D721Med (cell line): Measurements from ENCODE around the gene MTMR4.

ENCODE experiments used
- DNase-seq: peaks from one replicate; pipeline ENCODE4 v3.0.0; 2011; ENCODE audit warnings: low spot score; ENCODE audit not compliant: insufficient read length
- FAIRE-seq: peaks from 2 replicates; lab custom pipeline; 2011; peaks lifted over from hg19 to GRCh38; lab: Jason Lieb, UNC
- CTCF ChIP-seq: IDR thresholded peaks from 2 replicates; pipeline ENCODE4 v1.5.1; 2012; ENCODE audit warnings: mild to moderate bottlenecking, control low read depth; ENCODE audit not compliant: insufficient read depth; ENCODE audit errors: missing control alignments

The MTMR4 gene

DNA sequence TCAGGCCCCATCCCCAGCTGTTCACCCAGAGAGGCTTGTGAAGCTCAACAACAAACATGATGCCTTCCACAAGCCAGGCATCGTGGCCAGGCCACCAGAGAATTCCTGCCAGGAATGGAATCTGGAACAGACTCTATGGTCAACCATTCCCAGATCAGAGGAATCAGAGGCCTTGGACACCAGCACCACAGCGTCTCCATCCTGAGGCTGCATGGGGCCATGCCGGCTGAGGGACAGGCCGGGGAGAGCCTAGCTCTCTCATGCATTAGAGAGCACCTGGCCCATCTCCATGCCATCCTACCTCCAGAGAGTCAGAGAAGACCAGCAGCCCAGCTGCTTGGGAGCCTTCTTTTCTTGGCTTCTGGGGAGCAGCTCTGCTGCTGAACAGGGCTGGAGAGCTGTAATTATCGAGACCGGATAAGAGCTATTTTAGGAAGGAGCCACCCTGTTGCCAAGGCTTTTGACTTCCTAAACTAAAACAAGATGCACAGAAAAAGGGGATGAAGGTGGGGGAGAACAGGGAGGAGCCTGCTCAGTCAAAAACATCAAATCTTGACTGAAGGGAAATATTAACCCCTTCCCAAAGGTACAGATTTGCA lies 24.5 kb upstream of the MTMR4 start:
- no peak for FAIRE-seq
- no peak for TF ChIP-seq CTCF
- DNase-seq, result no peak

DNA sequence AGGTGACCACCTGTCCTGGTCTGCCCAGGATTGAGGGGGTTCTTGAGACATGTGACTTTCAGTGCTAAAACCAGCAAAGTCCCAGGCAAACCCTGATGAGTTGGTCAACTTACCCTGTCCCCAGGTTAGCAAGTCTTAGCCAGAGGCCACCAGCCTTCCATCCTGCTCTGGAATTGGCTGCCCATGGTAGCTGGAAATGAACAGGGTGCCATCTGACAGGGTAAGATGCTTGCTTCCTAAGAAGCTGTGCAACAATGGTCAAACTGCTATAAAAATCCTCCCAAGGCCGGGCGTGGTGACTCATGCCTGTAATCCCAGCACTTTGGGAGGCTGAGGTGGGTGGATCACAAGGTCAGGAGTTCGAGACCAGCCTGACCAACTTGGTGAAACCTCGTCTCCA lies 22.8 kb upstream of the MTMR4 start:
- no peak for TF ChIP-seq CTCF
- FAIRE-seq (no peak), DNase-seq (no peak)

DNA sequence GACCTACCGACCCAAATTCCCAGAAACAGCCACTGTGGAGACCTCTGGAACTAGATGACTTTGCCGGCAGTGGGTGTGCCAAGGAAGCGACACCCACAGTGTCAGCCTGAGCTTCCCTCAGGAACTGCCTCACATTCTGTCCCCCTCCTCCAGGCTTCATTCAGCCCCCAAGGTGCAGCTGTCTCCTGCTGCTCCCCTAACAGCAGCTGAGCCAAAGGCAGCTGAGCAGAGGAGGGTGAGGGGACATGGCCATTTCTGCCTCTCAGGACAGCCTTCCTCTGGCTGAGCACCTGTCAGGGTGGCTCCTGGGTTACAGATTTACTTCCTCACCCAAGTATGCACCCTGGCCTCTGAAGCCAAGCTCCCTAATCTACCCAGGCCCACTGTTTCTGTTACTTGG lies 22.1 kb upstream of the MTMR4 start:
- FAIRE-seq, result no peak
- no peak for DNase-seq
- TF ChIP-seq CTCF, result no peak

DNA sequence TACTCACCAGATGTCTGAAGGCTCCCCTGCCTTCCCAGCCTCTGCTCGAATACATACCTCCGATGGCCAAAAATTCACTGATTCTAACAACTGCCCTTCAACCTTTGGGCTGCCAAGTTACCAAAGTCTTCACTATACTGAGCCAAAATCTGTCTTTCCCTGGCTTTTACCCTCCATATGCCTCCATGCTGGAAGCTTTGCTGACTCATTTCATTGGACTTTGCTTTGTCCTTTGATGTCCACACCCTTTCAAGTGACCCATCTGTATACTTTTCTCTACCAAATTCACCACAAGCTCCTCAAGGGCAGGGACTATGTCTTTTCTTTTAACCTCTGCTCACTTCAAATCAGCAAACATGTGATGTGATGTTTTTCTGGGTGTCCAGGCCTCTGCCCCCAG lies 21.0 kb upstream of the MTMR4 start:
- DNase-seq (no peak), FAIRE-seq (no peak)
- no peak for TF ChIP-seq CTCF

GRCh38 chr17:58534901-58535421 lies 20.5 kb upstream of the MTMR4 start:
- no peak for DNase-seq
- no peak for TF ChIP-seq CTCF
- no peak for FAIRE-seq

DNA sequence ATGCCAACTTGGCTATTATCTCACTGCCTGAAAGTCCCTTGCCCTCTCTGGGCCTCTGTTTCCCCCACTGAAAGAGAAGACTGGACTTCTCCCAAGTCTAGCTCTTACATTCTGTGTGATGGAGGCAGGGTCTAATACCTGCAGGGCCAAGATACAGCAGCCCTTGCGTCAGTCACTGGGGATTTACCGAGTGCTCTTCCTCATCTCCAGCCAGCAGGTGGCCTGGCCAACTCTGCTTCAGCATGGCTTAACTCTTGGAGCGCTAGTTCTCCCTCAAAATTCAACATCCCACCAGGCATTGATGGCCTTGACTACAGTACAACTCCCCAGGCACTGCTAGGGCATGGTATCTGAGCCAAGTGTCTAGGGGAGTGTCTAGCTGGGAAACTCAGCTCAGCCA lies 19.9 kb upstream of the MTMR4 start:
- FAIRE-seq, result no peak
- no peak for DNase-seq
- TF ChIP-seq CTCF, result no peak

- no peak for DNase-seq
- TF ChIP-seq CTCF, result no peak
- FAIRE-seq, result no peak
These were observed 19.3 kb upstream of the MTMR4 start for GRCh38 chr17:58533616-58534188.
